ENCODE results near the gene SHMT2. TPM values are rescaled to one million over a fixed set of nuclear protein-coding genes. Genes with fewer than 3 reads are reported as not detected.
A peak's percentile ranks its signal among the peaks of the same experiment; 100 is the strongest.

Gene SHMT2
- total and polyA plus RNA-seq, 2 of the 13 experiments (the other 11 are each of a cell fraction or from before 2014, with no cell fraction given): 181 to 393 TPM

GRCh38 chr12:57238854-57239554 is 9.5 kb downstream of the SHMT2 start (continued):
- TF ChIP-seq ELF1 (CRISPR knock-in tag; IDR thresholded peaks at IDR 0.05): peak; percentile 40; the same call in 1 of the 2 replicates
- no peak; the same call in 1 of the 2 replicates for TF ChIP-seq SALL2 (CRISPR knock-in tag; IDR thresholded peaks at IDR 0.05)
- no peak for TF ChIP-seq CEBPG (CRISPR knock-in tag; IDR thresholded peaks at IDR 0.05)
- TF ChIP-seq HOMEZ (CRISPR knock-in tag; IDR thresholded peaks at IDR 0.05; ENCODE audit: low read depth): no peak
- peak in 1 of 2 experiments; percentile 84; a peak in 2 of 4 replicates for TF ChIP-seq ATF4 (CRISPR knock-in tag; IDR thresholded peaks at IDR 0.05)
- peak; percentile 65; the same call in 1 of the 2 replicates for TF ChIP-seq ZFX (CRISPR knock-in tag; IDR thresholded peaks at IDR 0.05; ENCODE audit: low read depth)
- TF ChIP-seq ZNF782 (CRISPR knock-in tag; IDR thresholded peaks at IDR 0.05; ENCODE audit: borderline replicate concordance): no peak
- peak; percentile 82 for TF ChIP-seq PRDM15 (CRISPR knock-in tag; IDR thresholded peaks at IDR 0.05)
- no peak for TF ChIP-seq TBL1XR1 (IDR thresholded peaks at IDR 0.05; ENCODE audit: borderline replicate concordance, low read length, partially characterized antibody)
- no peak for TF ChIP-seq ZNF629 (CRISPR knock-in tag; conservative IDR thresholded peaks at IDR 0.05)
- TF ChIP-seq ZNF503 (CRISPR knock-in tag; IDR thresholded peaks at IDR 0.05): no peak; the same call in 1 of the 2 replicates
- TF ChIP-seq ELF4 (CRISPR knock-in tag; IDR thresholded peaks at IDR 0.05; ENCODE audit: borderline replicate concordance): no peak
- peak; percentile 55; the same call in 1 of the 2 replicates for TF ChIP-seq NR1H2 (CRISPR knock-in tag; IDR thresholded peaks at IDR 0.05; ENCODE audit: borderline replicate concordance, low read depth)
- 0 out of 2 replicates have a peak, but pooled peaks have one; percentile 50 for TF ChIP-seq HNRNPL (IDR thresholded peaks at IDR 0.05; ENCODE audit: low read depth, low read length)
- no peak for TF ChIP-seq STAT5B (CRISPR knock-in tag; IDR thresholded peaks at IDR 0.05)
- no peak for TF ChIP-seq ZNF230 (CRISPR knock-in tag; IDR thresholded peaks at IDR 0.05)
- TF ChIP-seq HOXA5 (CRISPR knock-in tag; IDR thresholded peaks at IDR 0.05): 0 out of 2 replicates have a peak, but pooled peaks have one; percentile 14
- TF ChIP-seq ZNF382 (CRISPR knock-in tag; IDR thresholded peaks at IDR 0.05; ENCODE audit: borderline replicate concordance): no peak
- TF ChIP-seq ZSCAN31 (CRISPR knock-in tag; IDR thresholded peaks at IDR 0.05; ENCODE audit: low read depth): 0 out of 2 replicates have a peak, but pooled peaks have one; percentile 27
- TF ChIP-seq KLF11 (CRISPR knock-in tag; IDR thresholded peaks at IDR 0.05): no peak; the same call in 1 of the 2 replicates
- no peak for TF ChIP-seq ZNF17 (CRISPR knock-in tag; IDR thresholded peaks at IDR 0.05)
- no peak for TF ChIP-seq ZNF296 (CRISPR knock-in tag; conservative IDR thresholded peaks at IDR 0.05)
- TF ChIP-seq IRF2 (CRISPR knock-in tag; IDR thresholded peaks at IDR 0.05): peak; percentile 77

Measured in HepG2 (cell line).